Measurements from ENCODE around the gene EML6.
A peak's percentile ranks its signal among the peaks of the same experiment; 100 is the strongest.

The EML6 gene

GRCh38 chr2:55014962-55015939, 291.8 kb downstream of the EML6 start:
- no peak overlapping the region for H2BK15ac ChIP-seq (replicated peaks; ENCODE audit: low read depth)
- no peak overlapping the region for H2BK120ac ChIP-seq (ENCODE audit: low read depth, low read length)
- H3K9ac ChIP-seq (ENCODE audit: low read length) = no peak overlapping the region
- no peak overlapping the region for H3K56ac ChIP-seq (ENCODE audit: low read length)
- H3K4me1 ChIP-seq (ENCODE audit: control insufficient read depth, low read depth, low read length) = peaks cover 2% of the 10 kb centered on the region
- no peak overlapping the region for H3K4me3 ChIP-seq (ENCODE audit: low read length)
- H2AK5ac ChIP-seq (ENCODE audit: low read length) = no peak overlapping the region
- no CpG with 5 or more reads among the region's 6 CpGs for WGBS (ENCODE audit: extremely low coverage, insufficient coverage, low lambda C conversion rate)
- H3K23ac ChIP-seq (ENCODE audit: low read length) = no peak overlapping the region
- no peaks in the 10 kb centered on the region for H3K79me1 ChIP-seq (ENCODE audit: low read length)
- H3K36me3 ChIP-seq (ENCODE audit: control insufficient read depth, insufficient read depth, low read length) = no peaks in the 10 kb centered on the region
- no peaks in the 10 kb centered on the region for H3K27me3 ChIP-seq (ENCODE audit: insufficient read depth, low read length, poor library complexity)
- peaks cover 58% of the 10 kb centered on the region for H3K79me2 ChIP-seq (ENCODE audit: control insufficient read depth, insufficient read depth, low read length)
- H3K4me2 ChIP-seq (ENCODE audit: low read length) = no peak overlapping the region
- no peak overlapping the region for H3K18ac ChIP-seq (ENCODE audit: low read length)
- H4K5ac ChIP-seq (ENCODE audit: low read length) = no peak overlapping the region
- H3K4ac ChIP-seq (ENCODE audit: low read depth, low read length) = no peak overlapping the region
- H4K8ac ChIP-seq (ENCODE audit: low read depth, low read length) = no peak overlapping the region
- no peak overlapping the region for H3K27ac ChIP-seq (ENCODE audit: low read depth, low read length)
- H2BK5ac ChIP-seq (ENCODE audit: low read length) = no peak overlapping the region
- DNase-seq = peak; percentile 78

- no peak overlapping the region for H2BK5ac ChIP-seq (ENCODE audit: low read length)
- no peak overlapping the region for H3K27ac ChIP-seq (ENCODE audit: low read depth, low read length)
- DNase-seq = no peak
- no peak overlapping the region for H3K18ac ChIP-seq (ENCODE audit: low read length)
- no peaks in the 10 kb centered on the region for H3K36me3 ChIP-seq (ENCODE audit: control insufficient read depth, insufficient read depth, low read length)
- no peak overlapping the region for H4K8ac ChIP-seq (ENCODE audit: low read depth, low read length)
- no peak overlapping the region for H4K5ac ChIP-seq (ENCODE audit: low read length)
- H3K79me1 ChIP-seq (ENCODE audit: low read length) = no peaks in the 10 kb centered on the region
- H3K9ac ChIP-seq (ENCODE audit: low read length) = no peak overlapping the region
- peaks cover 5% of the 10 kb centered on the region for H3K4me1 ChIP-seq (ENCODE audit: control insufficient read depth, low read depth, low read length)
- H2BK15ac ChIP-seq (replicated peaks; ENCODE audit: low read depth) = no peak overlapping the region
- no peak overlapping the region for H2BK120ac ChIP-seq (ENCODE audit: low read depth, low read length)
- no peak overlapping the region for H3K4ac ChIP-seq (ENCODE audit: low read depth, low read length)
- no CpG with 5 or more reads among the region's 3 CpGs for WGBS (ENCODE audit: extremely low coverage, insufficient coverage, low lambda C conversion rate)
- H3K4me2 ChIP-seq (ENCODE audit: low read length) = no peak overlapping the region
- H3K27me3 ChIP-seq (ENCODE audit: insufficient read depth, low read length, poor library complexity) = no peaks in the 10 kb centered on the region
- peaks cover 63% of the 10 kb centered on the region for H3K79me2 ChIP-seq (ENCODE audit: control insufficient read depth, insufficient read depth, low read length)
- H3K4me3 ChIP-seq (ENCODE audit: low read length) = no peak overlapping the region
- H2AK5ac ChIP-seq (ENCODE audit: low read length) = no peak overlapping the region
- H3K23ac ChIP-seq (ENCODE audit: low read length) = no peak overlapping the region
- no peak overlapping the region for H3K56ac ChIP-seq (ENCODE audit: low read length)
These were observed 294.0 kb downstream of the EML6 start for GRCh38 chr2:55017428-55017827.

- Histone ChIP-seq H3K79me2 (ENCODE audit: control insufficient read depth, insufficient read depth, low read length) (peaks cover 64% of the 10 kb centered on the region), H3K27me3 (ENCODE audit: insufficient read depth, low read length, poor library complexity) (no peaks in the 10 kb centered on the region), H4K5ac (ENCODE audit: low read length) (no peak overlapping the region), H3K9ac (ENCODE audit: low read length) (no peak overlapping the region), H3K4ac (ENCODE audit: low read depth, low read length) (no peak overlapping the region), H3K56ac (ENCODE audit: low read length) (no peak overlapping the region), H3K4me3 (ENCODE audit: low read length) (no peak overlapping the region), H3K4me2 (ENCODE audit: low read length) (no peak overlapping the region), H4K8ac (ENCODE audit: low read depth, low read length) (no peak overlapping the region), H2BK5ac (ENCODE audit: low read length) (no peak overlapping the region), H2BK15ac (replicated peaks; ENCODE audit: low read depth) (no peak overlapping the region), H2BK120ac (ENCODE audit: low read depth, low read length) (no peak overlapping the region), H3K27ac (ENCODE audit: low read depth, low read length) (no peak overlapping the region), H3K4me1 (ENCODE audit: control insufficient read depth, low read depth, low read length) (peaks cover 8% of the 10 kb centered on the region), H3K36me3 (ENCODE audit: control insufficient read depth, insufficient read depth, low read length) (no peaks in the 10 kb centered on the region), H3K79me1 (ENCODE audit: low read length) (peaks cover under 1% of the 10 kb centered on the region), H3K18ac (ENCODE audit: low read length) (no peak overlapping the region), H3K23ac (ENCODE audit: low read length) (no peak overlapping the region), H2AK5ac (ENCODE audit: low read length) (no peak overlapping the region)
- no CpG with 5 or more reads among the region's 3 CpGs for WGBS (ENCODE audit: extremely low coverage, insufficient coverage, low lambda C conversion rate)
- DNase-seq = no peak
These were observed 294.4 kb downstream of the EML6 start for GRCh38 chr2:55017880-55018279.

- peaks cover 11% of the 10 kb centered on the region for H3K4me1 ChIP-seq (ENCODE audit: control insufficient read depth, low read depth, low read length)
- no peaks in the 10 kb centered on the region for H3K36me3 ChIP-seq (ENCODE audit: control insufficient read depth, insufficient read depth, low read length)
These were observed 295.2 kb downstream of the EML6 start for GRCh38 chr2:55018619-55019018.

GRCh38 chr2:55019526-55020258, 296.2 kb downstream of the EML6 start:
- no CpG with 5 or more reads among the region's 5 CpGs for WGBS (ENCODE audit: extremely low coverage, insufficient coverage, low lambda C conversion rate)
- no peak overlapping the region for H3K4me2 ChIP-seq (ENCODE audit: low read length)
- H3K56ac ChIP-seq (ENCODE audit: low read length) = no peak overlapping the region
- H3K4ac ChIP-seq (ENCODE audit: low read depth, low read length) = no peak overlapping the region
- DNase-seq = peak; percentile 44
- no peak overlapping the region for H3K9ac ChIP-seq (ENCODE audit: low read length)
- no peaks in the 10 kb centered on the region for H3K27me3 ChIP-seq (ENCODE audit: insufficient read depth, low read length, poor library complexity)
- no peak overlapping the region for H2BK120ac ChIP-seq (ENCODE audit: low read depth, low read length)
- H4K5ac ChIP-seq (ENCODE audit: low read length) = no peak overlapping the region
- H3K4me3 ChIP-seq (ENCODE audit: low read length) = no peak overlapping the region
- no peak overlapping the region for H2BK5ac ChIP-seq (ENCODE audit: low read length)
- H3K23ac ChIP-seq (ENCODE audit: low read length) = no peak overlapping the region
- no peak overlapping the region for H3K27ac ChIP-seq (ENCODE audit: low read depth, low read length)
- no peak overlapping the region for H4K8ac ChIP-seq (ENCODE audit: low read depth, low read length)
- peaks cover 66% of the 10 kb centered on the region for H3K79me2 ChIP-seq (ENCODE audit: control insufficient read depth, insufficient read depth, low read length)
- H3K18ac ChIP-seq (ENCODE audit: low read length) = no peak overlapping the region
- peaks cover 13% of the 10 kb centered on the region for H3K4me1 ChIP-seq (ENCODE audit: control insufficient read depth, low read depth, low read length)
- no peaks in the 10 kb centered on the region for H3K36me3 ChIP-seq (ENCODE audit: control insufficient read depth, insufficient read depth, low read length)
- H2AK5ac ChIP-seq (ENCODE audit: low read length) = no peak overlapping the region
- peaks cover 7% of the 10 kb centered on the region for H3K79me1 ChIP-seq (ENCODE audit: low read length)
- H2BK15ac ChIP-seq (replicated peaks; ENCODE audit: low read depth) = no peak overlapping the region

More at GRCh38 chr2:55018619-55019018, 295.2 kb downstream of the EML6 start:
- Histone ChIP-seq H3K27ac (ENCODE audit: low read depth, low read length) (no peak overlapping the region), H2BK120ac (ENCODE audit: low read depth, low read length) (no peak overlapping the region), H3K27me3 (ENCODE audit: insufficient read depth, low read length, poor library complexity) (no peaks in the 10 kb centered on the region), H3K23ac (ENCODE audit: low read length) (no peak overlapping the region), H3K79me1 (ENCODE audit: low read length) (peaks cover 4% of the 10 kb centered on the region), H3K4me3 (ENCODE audit: low read length) (no peak overlapping the region), H3K79me2 (ENCODE audit: control insufficient read depth, insufficient read depth, low read length) (peaks cover 64% of the 10 kb centered on the region), H2BK15ac (replicated peaks; ENCODE audit: low read depth) (no peak overlapping the region), H3K9ac (ENCODE audit: low read length) (no peak overlapping the region), H3K18ac (ENCODE audit: low read length) (no peak overlapping the region), H4K5ac (ENCODE audit: low read length) (no peak overlapping the region), H4K8ac (ENCODE audit: low read depth, low read length) (no peak overlapping the region), H2BK5ac (ENCODE audit: low read length) (no peak overlapping the region), H3K4me2 (ENCODE audit: low read length) (no peak overlapping the region), H3K4ac (ENCODE audit: low read depth, low read length) (no peak overlapping the region), H2AK5ac (ENCODE audit: low read length) (no peak overlapping the region), H3K56ac (ENCODE audit: low read length) (no peak overlapping the region)
- no CpG with 5 or more reads among the region's 1 CpG for WGBS (ENCODE audit: extremely low coverage, insufficient coverage, low lambda C conversion rate)
- no peak for DNase-seq

Measured in mesendoderm (in vitro differentiated cells).